DMS153 (cell line): ENCODE data around the gene NFIC.
"Not testable (repeated sequence)": the region's sequence is repeated elsewhere in the genome, so short reads cannot be mapped to it uniquely, and the experiment has no call there.

Experiments
- DNase-seq: peaks from one replicate; lab custom pipeline; 2025; lab: John Stamatoyannopoulos, UW

Gene NFIC

GRCh38 chr19:3336680-3337523, 29.5 kb upstream of the NFIC start:
- peak; percentile 82 for DNase-seq

DNA sequence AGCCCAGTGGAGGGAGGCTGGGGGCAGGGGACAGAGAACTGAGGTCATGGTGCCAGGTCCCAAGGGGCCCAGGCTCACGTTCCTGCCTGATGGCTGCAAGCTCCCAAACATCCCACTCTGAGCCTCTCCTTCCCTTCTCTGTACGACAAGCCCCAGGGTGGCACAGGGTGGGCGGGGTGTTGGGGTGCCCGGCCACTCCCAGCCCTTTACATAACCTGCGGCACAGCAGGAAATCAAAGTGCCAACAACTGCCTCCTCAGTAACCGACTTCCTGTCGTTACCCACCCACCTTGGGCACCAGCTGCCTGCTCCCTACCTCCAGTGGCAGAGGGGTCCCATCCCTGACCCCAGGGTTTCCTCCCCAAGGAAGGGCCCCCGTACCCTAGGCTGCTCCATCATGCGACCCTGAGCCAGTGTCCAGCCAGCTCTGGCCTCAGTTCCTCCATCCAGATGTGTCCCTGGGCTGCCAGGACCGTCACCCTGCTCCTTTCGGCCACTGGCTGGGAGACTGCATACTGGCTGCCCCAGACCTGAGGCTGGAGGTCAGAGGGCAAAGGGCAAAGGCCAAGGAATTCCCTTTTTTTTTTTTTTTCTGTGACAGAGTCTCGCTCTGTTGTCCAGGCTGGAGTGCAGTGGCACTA, 27.7 kb upstream of the NFIC start:
- DNase-seq, result peak; percentile 76

DNA sequence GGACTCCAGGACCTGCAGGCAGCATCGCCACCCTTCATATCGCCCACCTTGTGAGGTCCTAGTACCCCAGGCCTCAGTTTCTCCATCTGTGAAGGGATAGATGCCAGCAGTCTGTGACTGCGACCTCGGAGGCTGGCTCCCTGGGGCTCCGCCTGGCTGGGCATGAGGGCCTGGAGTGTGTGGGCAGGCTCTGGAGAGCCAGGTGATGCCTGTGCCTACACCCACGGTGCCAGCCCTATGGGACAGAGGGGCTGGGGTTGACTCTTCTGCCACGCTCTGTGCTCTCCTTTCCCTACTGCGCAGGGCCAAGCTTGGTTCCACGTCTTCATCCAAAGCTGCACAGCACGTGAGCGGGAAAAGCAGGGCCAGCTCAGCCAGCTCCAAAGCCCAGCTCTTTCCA, 26.0 kb upstream of the NFIC start:
- no peak for DNase-seq

DNA sequence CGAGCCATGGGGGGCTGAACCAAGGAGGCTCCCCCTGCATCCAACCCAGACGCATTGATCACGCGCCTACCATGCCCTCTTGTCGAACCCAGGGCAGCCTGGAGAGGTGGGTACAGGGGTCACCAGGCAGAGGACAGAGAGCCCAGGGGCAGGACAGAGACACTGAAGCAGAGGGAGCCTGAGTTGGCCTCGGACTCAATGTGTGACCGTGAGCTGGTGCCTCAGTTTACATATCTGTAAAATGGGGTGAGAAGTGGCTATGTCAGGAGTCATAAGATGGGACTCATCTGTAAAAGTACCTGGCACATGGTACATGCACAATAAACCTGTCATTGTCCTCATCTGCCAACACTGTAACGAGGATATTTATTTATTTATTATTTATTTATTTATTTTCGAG, 24.1 kb upstream of the NFIC start:
- DNase-seq, result no peak

DNA sequence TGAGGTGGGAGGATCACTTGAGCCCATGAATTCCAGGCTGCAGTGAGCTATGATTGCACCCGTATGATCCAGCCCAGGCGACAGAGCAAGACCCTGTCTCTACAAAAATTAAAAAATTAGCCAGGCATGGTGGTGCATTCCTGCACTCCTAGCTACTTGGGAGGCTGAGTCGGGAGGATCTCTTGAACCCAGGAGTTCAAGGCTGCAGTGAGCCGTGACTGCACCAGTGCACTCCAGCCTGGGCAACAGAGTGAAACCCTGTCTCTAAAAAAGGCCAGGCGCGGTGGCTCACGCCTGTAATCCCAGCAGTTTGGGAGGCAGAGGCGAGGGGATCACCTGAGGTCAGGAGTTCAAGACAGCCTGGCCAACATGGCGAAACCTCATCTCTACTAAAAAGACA, 23.4 kb upstream of the NFIC start:
- DNase-seq, result not testable (repeated sequence)

DNA sequence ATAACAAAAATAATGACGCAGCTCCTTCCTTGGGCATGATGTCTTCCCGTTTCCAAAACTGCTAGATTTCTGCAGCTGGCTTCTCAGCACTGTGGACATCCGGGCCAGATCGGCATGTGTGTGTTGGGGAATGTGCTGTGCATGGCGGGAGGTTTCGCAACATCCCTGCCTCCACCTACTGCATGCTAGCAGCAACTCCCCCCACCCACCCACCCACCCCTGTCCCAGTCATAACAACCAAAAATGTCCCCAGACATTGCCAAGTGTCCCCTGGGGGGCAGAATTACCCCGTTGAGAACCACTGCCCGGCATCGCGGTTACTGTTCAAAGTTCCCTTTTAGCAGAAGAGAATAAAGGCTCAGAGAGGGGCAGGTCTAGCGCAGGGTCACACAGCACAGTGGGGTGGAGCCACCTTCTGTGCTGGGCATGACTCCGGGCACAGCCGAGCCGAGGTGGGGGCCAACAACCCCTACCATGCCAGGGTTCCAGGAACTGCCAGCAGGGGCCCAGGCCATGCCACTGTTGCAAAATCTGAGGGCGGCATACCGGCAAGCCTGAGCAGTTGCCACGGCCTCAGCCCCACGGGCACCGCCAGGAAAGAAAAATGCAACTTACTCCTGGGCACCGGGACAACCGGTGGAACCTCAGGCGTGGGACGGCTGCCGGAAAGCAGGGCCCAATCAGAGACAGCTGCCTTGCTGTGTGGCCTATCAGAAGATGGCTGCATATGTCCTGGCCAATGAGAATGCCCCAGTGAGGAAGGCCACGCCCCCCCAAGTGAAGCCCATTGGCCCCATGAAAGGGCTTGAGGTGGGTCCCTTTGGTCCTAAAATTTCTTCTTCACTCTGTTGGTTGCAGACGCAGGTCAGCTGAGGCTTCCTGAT, 22.5 kb upstream of the NFIC start:
- peak; percentile 78 for DNase-seq

DNA sequence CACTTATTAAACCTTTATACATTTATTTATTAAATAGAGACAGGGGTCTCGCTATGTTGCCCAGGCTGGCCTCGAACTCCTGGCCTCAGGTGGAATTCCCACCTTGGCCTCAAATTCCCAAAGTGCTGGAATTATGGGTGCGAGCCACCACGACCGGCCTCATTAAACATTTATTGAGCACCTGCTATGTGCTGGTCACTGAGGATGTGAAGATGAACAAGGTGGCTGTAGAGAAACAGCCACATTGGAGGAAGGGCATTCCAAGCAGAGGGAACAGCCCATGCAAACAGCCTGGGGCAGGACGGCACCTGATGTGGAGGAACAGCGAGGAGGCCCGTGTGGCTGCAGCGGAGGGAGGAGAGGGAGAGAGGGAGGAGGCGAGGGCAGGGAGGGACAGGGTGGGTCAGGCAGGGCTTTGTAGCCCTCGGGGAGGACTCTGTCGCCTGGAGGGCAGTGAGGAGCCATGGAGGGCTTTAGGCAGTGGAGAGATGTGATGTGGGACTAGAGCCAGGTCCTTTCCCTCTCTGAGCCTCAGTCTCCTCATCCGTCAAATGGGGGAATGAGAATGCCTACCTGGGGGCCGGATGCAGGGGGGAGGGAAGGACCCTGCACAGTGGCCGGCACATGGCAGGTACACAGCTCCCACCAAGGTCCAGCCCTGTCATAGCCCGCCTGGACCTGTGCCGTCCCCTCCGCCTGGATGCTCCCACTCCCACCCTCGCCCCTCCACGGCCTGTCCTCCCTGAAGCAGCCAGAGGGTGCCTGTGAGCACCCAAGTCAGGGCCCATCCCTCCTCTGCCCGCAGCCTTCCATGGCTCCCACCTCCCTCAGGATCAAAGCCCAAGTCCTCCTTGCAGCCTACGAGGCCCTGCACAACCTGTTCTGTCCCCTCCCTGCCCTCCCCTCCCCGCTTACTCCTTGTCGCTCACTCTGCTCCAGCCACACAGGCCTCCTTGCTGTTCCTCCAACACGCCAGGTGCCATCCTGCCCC, 21.5 kb upstream of the NFIC start:
- no peak for DNase-seq

GRCh38 chr19:3345850-3346460, 20.4 kb upstream of the NFIC start:
- no peak for DNase-seq

GRCh38 chr19:3346677-3347353, 19.6 kb upstream of the NFIC start:
- peak; percentile 58 for DNase-seq

GRCh38 chr19:3348042-3348441, 18.3 kb upstream of the NFIC start:
- DNase-seq, result no peak

DNA sequence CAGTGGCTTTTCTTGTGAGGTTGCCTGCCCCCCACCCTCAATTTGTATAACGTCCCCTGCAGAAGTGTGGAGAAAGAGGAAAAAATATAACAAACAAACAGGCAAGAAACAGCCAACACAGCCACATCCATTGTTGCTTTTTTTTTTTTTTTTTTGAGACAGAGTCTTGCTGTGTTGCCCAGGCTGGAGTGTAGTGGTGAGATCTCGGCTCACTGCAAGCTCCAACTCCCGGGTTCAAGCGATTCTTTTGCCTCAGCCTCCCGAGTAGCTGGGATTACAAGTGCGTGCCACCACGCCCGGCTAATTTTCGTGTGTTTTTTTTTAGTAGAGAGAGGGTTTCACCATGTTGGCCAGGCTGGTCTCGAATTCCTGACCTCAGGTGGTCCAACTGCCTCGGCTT, 17.9 kb upstream of the NFIC start:
- not testable (repeated sequence) for DNase-seq

DNA sequence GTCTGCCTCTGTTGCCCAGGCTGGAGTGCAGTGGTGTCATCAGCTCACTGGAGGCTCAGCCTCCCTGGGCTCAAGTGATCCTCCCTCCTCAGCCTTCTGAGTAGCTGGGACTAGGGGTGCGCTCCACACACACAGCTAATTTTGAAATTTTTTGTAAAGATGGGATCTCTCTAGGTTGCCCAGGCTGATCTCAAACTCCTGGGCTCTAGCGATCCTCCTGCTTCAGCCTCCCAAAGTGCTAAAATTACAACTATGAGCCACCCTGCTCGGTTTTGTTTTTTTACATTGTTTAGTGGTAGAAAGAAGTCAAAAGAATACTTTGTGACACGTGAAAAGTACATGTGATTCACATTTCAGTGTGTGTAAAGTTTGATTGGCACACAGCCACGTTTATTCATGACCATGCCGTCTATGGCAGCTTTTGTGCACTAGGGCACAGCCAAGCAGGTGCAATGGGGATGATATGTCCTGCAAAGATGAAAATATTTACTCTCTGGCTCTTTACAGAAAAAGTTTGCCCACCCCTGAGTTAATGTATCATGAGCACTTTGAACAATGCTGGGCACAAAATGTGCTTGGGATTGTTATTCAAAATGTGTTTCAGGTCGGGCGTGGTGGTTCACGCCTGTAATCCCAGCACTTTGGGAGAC, 16.2 kb upstream of the NFIC start:
- DNase-seq, result peak; percentile 76

- DNase-seq, result no peak
These were observed 14.5 kb upstream of the NFIC start for GRCh38 chr19:3351702-3352447.

GRCh38 chr19:3353493-3353892, 12.9 kb upstream of the NFIC start:
- no peak for DNase-seq

DNA sequence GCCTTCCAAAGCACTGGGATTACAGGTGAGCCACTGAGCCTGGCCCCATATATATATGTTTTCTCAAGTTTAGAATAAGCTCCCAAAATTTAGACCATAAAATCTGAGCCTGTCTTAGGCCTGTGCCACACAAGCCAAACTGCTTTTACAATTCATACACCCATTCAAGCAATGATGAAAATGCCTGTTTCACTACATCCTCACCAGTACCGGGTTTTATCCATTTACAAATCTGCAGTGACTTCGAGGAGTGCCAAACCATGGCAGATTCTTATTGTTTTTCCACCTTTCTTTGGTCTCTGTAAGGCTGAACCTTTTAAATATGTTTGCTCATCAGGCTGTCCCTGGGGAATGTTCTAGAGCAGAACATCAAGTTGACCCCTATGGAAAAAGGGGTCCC, 9.6 kb upstream of the NFIC start:
- no peak for DNase-seq

- no peak for DNase-seq
These were observed 9.0 kb upstream of the NFIC start for GRCh38 chr19:3357271-3357991.

DNA sequence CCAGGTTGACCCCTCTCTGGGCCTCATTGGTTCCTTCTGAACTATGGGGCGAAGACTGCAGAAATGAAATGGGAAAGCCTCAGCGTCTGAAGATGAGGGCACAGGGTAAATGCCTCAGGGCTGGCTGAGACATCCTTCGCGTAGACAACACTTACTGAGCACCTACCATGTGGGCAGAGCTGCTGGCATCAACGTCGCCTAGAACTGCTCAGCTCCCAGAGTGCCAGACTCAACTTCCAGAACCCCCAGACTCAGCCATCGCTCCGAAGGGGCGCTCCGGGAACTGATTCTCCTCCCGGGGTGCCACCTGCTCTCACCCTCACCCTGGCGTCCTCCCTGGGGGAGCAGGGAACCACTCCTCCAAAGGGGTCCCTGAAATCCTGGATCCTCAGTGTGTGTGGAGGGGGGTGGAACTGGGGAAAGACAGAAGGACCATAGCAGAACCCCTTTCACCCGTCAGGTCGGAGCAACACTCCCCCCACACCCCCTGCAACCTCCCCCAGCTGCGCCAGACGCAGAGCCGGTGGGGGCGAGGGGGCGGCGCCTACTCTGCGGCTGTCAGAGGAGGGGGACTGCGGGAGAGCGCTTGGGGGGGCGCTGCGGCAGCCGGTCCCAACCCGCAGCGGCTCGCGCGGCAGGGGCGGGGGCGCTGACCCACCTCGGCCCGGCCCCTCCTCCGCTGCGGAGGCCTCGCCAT, 8.2 kb upstream of the NFIC start:
- no peak for DNase-seq

DNA sequence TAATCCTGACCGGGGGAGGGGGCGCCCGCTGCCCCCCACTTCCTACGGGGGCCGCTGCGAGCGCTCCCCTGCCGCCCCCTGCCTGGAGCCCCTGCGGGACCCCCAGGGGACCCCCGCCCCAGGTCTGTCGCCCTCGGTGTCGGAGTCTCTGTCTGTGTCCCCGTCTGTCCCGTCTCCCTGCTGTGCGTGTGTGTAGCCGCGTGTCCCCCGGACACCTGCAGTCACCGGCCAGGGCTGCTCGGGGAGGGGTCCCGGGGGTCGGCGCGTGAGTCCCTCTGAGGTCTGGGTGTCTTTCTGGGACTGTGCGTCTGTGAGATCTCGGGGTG, 7.7 kb upstream of the NFIC start:
- no peak for DNase-seq
